HepG2 (cell line): ENCODE measurements around the gene DTD2. TPM values are rescaled to one million over a fixed set of nuclear protein-coding genes. Genes with fewer than 3 reads are reported as not detected.
A peak's percentile ranks its signal among the peaks of the same experiment; 100 is the strongest.

Experiments used
- ATAC-seq: fragments of 200-7000 bp; cut with Tn5 transposase; 3 replicates; pipeline ENCODE4 v1.9.1; 2020; ENCODE audit warnings: mild to moderate bottlenecking, moderate library complexity
- BruUV-seq: library from RNA; stranded (reverse); fragments of 400-500 nt; replicated peaks from 2 replicates; lab custom pipeline; 2021; lab: Mats Ljungman, UMichigan
- CTCF ChIA-PET: fragments of 300-600 bp; formaldehyde crosslinking; extraction: SDS; loops from one replicate; lab custom pipeline; 2021; ENCODE audit warnings: low total read pairs, inconsistent platforms, low intra/inter-chr PET ratio; lab: Yijun Ruan, JAX
- POLR2A ChIA-PET: fragments of 350-600 bp; sonication (Branson Sonifier 250); formaldehyde crosslinking; loops from one replicate; lab custom pipeline; 2020; ENCODE audit warnings: antibody characterized with exemption, inconsistent platforms; lab: Yijun Ruan, JAX
- DNase-seq: peaks from one replicate; pipeline ENCODE4 v3.0.0-alpha.2; 2015; ENCODE audit warnings: low spot score
- FAIRE-seq: peaks from 3 replicates; lab custom pipeline; 2011; peaks lifted over from hg19 to GRCh38; lab: Jason Lieb, UNC
- H2AFZ ChIP-seq: one replicate; pipeline ENCODE4 v1.6.1; 2011; ENCODE audit warnings: low read length, inconsistent platforms
- H3K27ac ChIP-seq: fragments of 300-600 bp; 3 replicates; pipeline ENCODE4 v1.8.0; 2011; ENCODE audit warnings: mixed run types, mild to moderate bottlenecking, mixed read lengths, low read length, inconsistent platforms; ENCODE audit not compliant: insufficient read depth; ENCODE audit errors: extremely low read length
- H3K27me3 ChIP-seq, 2 experiments: fragments of 200-600 bp in 1 of 2; 2 replicates in 1 of 2; 3 replicates in 1 of 2; pipeline versions ENCODE4 v1.6.0 to v1.8.0; 2011; ENCODE audit warnings: low read length in 2 of 2, mild to moderate bottlenecking in 2 of 2, moderate library complexity in 2 of 2, inconsistent platforms in 1 of 2; ENCODE audit not compliant: insufficient read depth in 2 of 2, control insufficient read depth in 1 of 2
- H3K36me3 ChIP-seq, 2 experiments: fragments of 200-600 bp in 1 of 2; replicated peaks in 1 of 2; 2 replicates in 1 of 2; 3 replicates in 1 of 2; pipeline versions ENCODE4 v1.5.1 to v1.8.0; 2011; ENCODE audit warnings: low read length in 2 of 2, inconsistent platforms in 1 of 2; ENCODE audit not compliant: insufficient read depth in 2 of 2, control insufficient read depth in 1 of 2
- H3K4me1 ChIP-seq: 2 replicates; pipeline ENCODE4 v1.5.1; 2012; ENCODE audit warnings: low read length, inconsistent platforms; ENCODE audit not compliant: insufficient read depth
- H3K4me2 ChIP-seq: 2 replicates; pipeline ENCODE4 v1.6.0; 2011; ENCODE audit warnings: low read depth, low read length, inconsistent platforms
- H3K4me3 ChIP-seq, 3 experiments: fragments of 200-600 bp in 1 of 3; sonication (generic), shearing (Covaris generic) in 1 of 3; replicated peaks in 1 of 3; 2 replicates each; pipeline ENCODE4 v1.5.1; 2011 to 2016; ENCODE audit warnings: low read length in 3 of 3, inconsistent platforms in 2 of 3, low read depth in 2 of 3, mild to moderate bottlenecking in 2 of 3, control low read depth in 1 of 3, mixed read lengths in 1 of 3; ENCODE audit not compliant: insufficient read depth in 1 of 3
- H3K79me2 ChIP-seq: one replicate; pipeline ENCODE4 v1.6.1; 2011; ENCODE audit warnings: low read length, inconsistent platforms; ENCODE audit not compliant: insufficient read depth
- H3K9ac ChIP-seq: 2 replicates; pipeline ENCODE4 v1.6.0; 2011; ENCODE audit warnings: mild to moderate bottlenecking, low read depth, low read length, inconsistent platforms; ENCODE audit not compliant: insufficient read depth
- H3K9me3 ChIP-seq: 2 replicates; pipeline ENCODE4 v1.5.1; 2012; ENCODE audit warnings: mild to moderate bottlenecking, low read length
- H4K20me1 ChIP-seq: 2 replicates; pipeline ENCODE4 v1.6.0; 2011; ENCODE audit warnings: inconsistent platforms, mild to moderate bottlenecking, low read length, moderate library complexity; ENCODE audit not compliant: insufficient read depth
- BCL6 ChIP-seq: IDR thresholded peaks from 2 replicates; pipeline ENCODE4 v1.6.1; 2016; ENCODE audit warnings: missing genetic modification reagents, missing compliant biosample characterization
- CEBPB ChIP-seq: IDR thresholded peaks from 2 replicates; pipeline ENCODE4 v1.6.1; 2011; ENCODE audit warnings: low read depth, low read length, improper control_type of control experiment, borderline replicate concordance
- CEBPG ChIP-seq: IDR thresholded peaks from 2 replicates; pipeline ENCODE4 v1.6.1; 2016
- FOSL2 ChIP-seq: sonication (generic); formaldehyde crosslinking; IDR thresholded peaks from 2 replicates; pipeline ENCODE4 v1.4.0; 2020; ENCODE audit warnings: missing genetic modification reagents
- KDM2A ChIP-seq: sonication (generic); formaldehyde crosslinking; IDR thresholded peaks from 2 replicates; pipeline ENCODE4 v1.4.0; 2020; ENCODE audit warnings: low read depth, missing genetic modification reagents, borderline replicate concordance
- MAFK ChIP-seq, 2 experiments: IDR thresholded peaks in 1 of 2; conservative IDR thresholded peaks in 1 of 2; 2 replicates each; pipeline ENCODE4 v1.6.1; 2011; ENCODE audit warnings: improper control_type of control experiment in 2 of 2, low read length in 2 of 2
- SMARCC2 ChIP-seq: fragments of 450-650 bp; IDR thresholded peaks from 2 replicates; pipeline ENCODE4 v1.6.1; 2017; ENCODE audit warnings: antibody characterized with exemption, mild to moderate bottlenecking
- THAP11 ChIP-seq: IDR thresholded peaks from 2 replicates; pipeline ENCODE4 v1.6.1; 2016; ENCODE audit warnings: missing biosample characterization, missing genetic modification reagents
- ZFP82 ChIP-seq: sonication (generic); formaldehyde crosslinking; IDR thresholded peaks from 2 replicates; pipeline ENCODE4 v1.5.1; 2020; ENCODE audit warnings: mild to moderate bottlenecking, missing genetic modification reagents, borderline replicate concordance
- ZNF180 ChIP-seq: sonication (generic); formaldehyde crosslinking; IDR thresholded peaks from 2 replicates; pipeline ENCODE4 v1.4.0; 2020; ENCODE audit warnings: low read depth, missing genetic modification reagents, borderline replicate concordance
- ZNF3 ChIP-seq: IDR thresholded peaks from 2 replicates; pipeline ENCODE4 v1.7.0; 2017; ENCODE audit warnings: inconsistent platforms
- ZNF431 ChIP-seq: sonication (generic); formaldehyde crosslinking; IDR thresholded peaks from 2 replicates; pipeline ENCODE4 v1.9.0; 2022; ENCODE audit warnings: missing genetic modification reagents, low read depth, mild to moderate bottlenecking, borderline replicate concordance
- ZNF7 ChIP-seq: IDR thresholded peaks from 2 replicates; pipeline ENCODE4 v1.6.1; 2016; ENCODE audit warnings: missing biosample characterization, missing genetic modification reagents
- WGBS: methylation state at CpG from one replicate; pipeline ENCODE4 v1.1.6; 2017; ENCODE audit warnings: low lambda C conversion rate; 5-methylcytosine and 5-hydroxymethylcytosine counted together
- in situ Hi-C: cut with HindIII; loops from 2 replicates; pipeline ENCODE4 v1.10.0; 2017; ENCODE audit warnings: low pct_unique_long_range_greater_than_20kb; ENCODE audit not compliant: extremely low pct_ligation_motif_present
- intact Hi-C: fragments of 100-400 bp; cut with micrococcal nuclease; formaldehyde crosslinking; loops from one replicate; pipeline ENCODE4 v1.10.0; 2022; ENCODE audit not compliant: unreplicated experiment
- polyA plus RNA-seq, 8 experiments: library from polyadenylated mRNA; depleted of rRNA in 3 of 8; stranded (reverse) in 7 of 8; unstranded in 1 of 8; fragments of >200 nt; fragmentation: Illumina TruSeq in 4 of 8; extraction: Trizol in 4 of 8; gene quantifications; 2 replicates each; pipeline versions ENCODE4 v1.2.1 to v1.2.3, GENCODE V29; 2011 to 2016; ENCODE audit warnings: low read depth in 4 of 8, missing spikeins in 1 of 8, mixed read lengths in 1 of 8; ENCODE audit not compliant: insufficient read depth in 1 of 8
- total RNA-seq, 5 experiments: library from RNA; depleted of rRNA; stranded (reverse); fragments of >200 nt; fragmentation: Illumina TruSeq; extraction: Trizol; gene quantifications; 2 replicates each; pipeline ENCODE4 v1.2.3, GENCODE V29; 2016; ENCODE audit warnings: low read depth in 1 of 5
- TF ChIP-seq, protein P1 (sequence below): sonication (generic); formaldehyde crosslinking; IDR thresholded peaks from 2 replicates; pipeline ENCODE4 v1.8.1; 2022; ENCODE audit warnings: mild to moderate bottlenecking, missing genetic modification reagents
- TF ChIP-seq, protein P2 (sequence below), 2 experiments: fragments of 450-650 bp in 1 of 2; sonication (generic) in 1 of 2; formaldehyde crosslinking; IDR thresholded peaks; 2 replicates each; pipeline versions ENCODE4 v1.5.0 to v1.8.0; 2020 to 2022; ENCODE audit warnings: mild to moderate bottlenecking in 1 of 2, missing genetic modification reagents in 1 of 2

DTD2 gene
- total and polyA plus RNA-seq, 2 of the 13 experiments (the other 11 are each of a cell fraction or from before 2014, with no cell fraction given), result 22.3 to 49.8 TPM

DNA sequence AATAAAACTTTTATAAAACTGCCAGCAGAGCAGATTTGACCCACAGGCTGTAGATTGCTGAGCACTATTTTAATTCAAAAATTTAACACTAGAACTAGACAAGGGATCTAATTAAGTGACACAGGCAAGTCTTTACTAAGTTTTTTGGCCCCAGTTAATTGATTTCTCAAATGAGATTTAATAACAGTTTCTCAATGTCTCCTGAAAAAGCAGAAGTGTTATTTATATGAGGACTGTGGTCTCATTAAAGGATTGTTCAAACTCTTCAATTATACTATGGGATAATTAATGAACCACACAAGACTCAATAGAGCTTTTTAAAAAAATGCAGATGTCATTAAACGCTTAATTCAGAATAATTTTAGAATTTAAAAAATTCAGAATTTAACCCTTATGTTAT is 38.9 kb downstream of the DTD2 start:
- TF ChIP-seq SMARCC2 (peak; percentile 4; the same call in 1 of the 2 replicates), KDM2A (CRISPR knock-in tag) (no peak), ZFP82 (0 out of 2 replicates have a peak, but pooled peaks have one; percentile 42), MAFK (conservative IDR thresholded peaks at IDR 0.05 in 1 of 2, IDR thresholded peaks at IDR 0.05 in 1 of 2; ENCODE audit: low read length in 2 of 2) (peak in 1 of 2 experiments; percentile 47; a peak in 1 of 4 replicates)
- TF ChIP-seq, all 625 proteins: peak for 3
- DNase-seq, result no peak
- intact Hi-C loops, result no loop called here
- POLR2A ChIA-PET, result interaction anchor here (2.5 to 4.9 kb wide), 2 partner anchors 23 to 39 kb away, joined by 42 to 181 read pairs; partner anchors contain the start of gene DTD2
- CTCF ChIA-PET, result interaction anchor here (1.7 kb wide), 1 partner anchor 32 kb away, joined by 4 read pairs; no protein-coding TSS in a partner anchor
- 62% methylated on average over 1 of the region's 1 CpG for WGBS
- peaks cover 45% of the 10 kb centered on the region for H3K4me1 ChIP-seq
- BruUV-seq, result no TSS peak
- no peak for FAIRE-seq
- peaks cover 53% of the 10 kb centered on the region for H3K79me2 ChIP-seq
- no peak overlapping the region for H3K27ac ChIP-seq
- H2AFZ ChIP-seq, result no peak overlapping the region
- in situ Hi-C loops, result no loop called here
- H3K4me3 ChIP-seq, result peak overlapping the region in 1 of 3 experiments; percentile 85; a peak in 2 of 6 replicates
- peak overlapping the region; percentile 78 for H3K4me2 ChIP-seq
- H3K27me3 ChIP-seq, result no peaks in the 10 kb centered on the region; a peak in 1 of 5 replicates
- no peaks in the 10 kb centered on the region for H3K9me3 ChIP-seq
- H3K36me3 ChIP-seq, result no peaks in the 10 kb centered on the region
- H3K9ac ChIP-seq, result peak overlapping the region; percentile 9; the same call in 1 of the 2 replicates
- no peak for ATAC-seq
- H4K20me1 ChIP-seq, result no peaks in the 10 kb centered on the region

DNA sequence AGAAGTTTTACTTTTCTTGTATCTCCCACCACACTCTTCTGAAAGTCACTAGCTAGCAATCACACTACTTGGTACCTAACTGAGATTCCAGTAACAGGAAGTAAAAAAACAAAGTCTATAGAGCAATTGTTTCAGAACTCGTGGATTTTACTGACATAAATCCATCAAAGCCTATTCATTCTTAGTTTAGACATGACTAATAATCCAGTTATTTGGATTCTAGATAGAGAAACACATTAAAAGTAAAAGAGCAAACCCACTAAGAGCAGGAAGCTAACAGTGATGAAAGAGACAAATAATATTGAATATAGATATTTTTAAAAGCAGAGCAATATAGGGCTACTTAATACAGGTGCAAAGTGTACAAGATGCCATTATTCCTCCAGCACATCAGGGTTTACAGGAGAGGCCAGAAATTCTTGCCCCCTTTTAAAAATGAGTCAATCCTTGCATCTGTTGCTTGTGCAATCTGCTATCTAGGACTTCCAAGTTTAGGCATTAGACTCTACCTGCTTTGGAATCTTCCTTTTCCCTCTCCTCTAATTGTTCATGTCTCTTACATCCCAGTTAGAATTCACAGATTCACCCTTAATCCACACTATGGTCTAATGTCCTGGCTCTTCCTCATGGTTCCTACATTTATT is 43.0 kb downstream of the DTD2 start:
- in situ Hi-C loops (no loop called here), intact Hi-C loops (no loop called here)
- DNase-seq (peak; percentile 49), ATAC-seq (no peak; the same call in 2 of the 3 replicates), FAIRE-seq (no peak)
- no TSS peak for BruUV-seq
- H3K4me2 ChIP-seq, result 0 out of 2 replicates have a peak overlapping the region, but pooled peaks have one; percentile 9
- no peak overlapping the region for H3K4me3 ChIP-seq
- H3K9me3 ChIP-seq, result no peaks in the 10 kb centered on the region
- H2AFZ ChIP-seq, result no peak overlapping the region
- H3K4me1 ChIP-seq, result peaks cover 34% of the 10 kb centered on the region
- ChIA-PET POLR2A (interaction anchor here (1.0 to 1.1 kb wide), 2 partner anchors 43 to 388 kb away, joined by 3 to 4 read pairs; partner anchors contain the start of gene DTD2), CTCF (no interaction called here)
- H3K9ac ChIP-seq, result no peak overlapping the region
- TF ChIP-seq ZNF180 (CRISPR knock-in tag) (no peak), FOSL2 (CRISPR knock-in tag) (peak; percentile 37; the same call in 1 of the 2 replicates), CEBPB (peak; percentile 59; the same call in 1 of the 2 replicates), BCL6 (CRISPR knock-in tag) (peak; percentile 33; the same call in 1 of the 2 replicates), ZNF3 (CRISPR knock-in tag) (no peak), ZNF7 (CRISPR knock-in tag) (0 out of 2 replicates have a peak, but pooled peaks have one; percentile 37), CEBPG (CRISPR knock-in tag) (peak; percentile 67), THAP11 (0 out of 2 replicates have a peak, but pooled peaks have one; percentile 10), ZNF431 (CRISPR knock-in tag) (no peak)
- TF ChIP-seq, protein P1, sequence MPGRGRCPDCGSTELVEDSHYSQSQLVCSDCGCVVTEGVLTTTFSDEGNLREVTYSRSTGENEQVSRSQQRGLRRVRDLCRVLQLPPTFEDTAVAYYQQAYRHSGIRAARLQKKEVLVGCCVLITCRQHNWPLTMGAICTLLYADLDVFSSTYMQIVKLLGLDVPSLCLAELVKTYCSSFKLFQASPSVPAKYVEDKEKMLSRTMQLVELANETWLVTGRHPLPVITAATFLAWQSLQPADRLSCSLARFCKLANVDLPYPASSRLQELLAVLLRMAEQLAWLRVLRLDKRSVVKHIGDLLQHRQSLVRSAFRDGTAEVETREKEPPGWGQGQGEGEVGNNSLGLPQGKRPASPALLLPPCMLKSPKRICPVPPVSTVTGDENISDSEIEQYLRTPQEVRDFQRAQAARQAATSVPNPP (CRISPR knock-in tag), result 0 out of 2 replicates have a peak, but pooled peaks have one; percentile 38
- TF ChIP-seq, protein P2, sequence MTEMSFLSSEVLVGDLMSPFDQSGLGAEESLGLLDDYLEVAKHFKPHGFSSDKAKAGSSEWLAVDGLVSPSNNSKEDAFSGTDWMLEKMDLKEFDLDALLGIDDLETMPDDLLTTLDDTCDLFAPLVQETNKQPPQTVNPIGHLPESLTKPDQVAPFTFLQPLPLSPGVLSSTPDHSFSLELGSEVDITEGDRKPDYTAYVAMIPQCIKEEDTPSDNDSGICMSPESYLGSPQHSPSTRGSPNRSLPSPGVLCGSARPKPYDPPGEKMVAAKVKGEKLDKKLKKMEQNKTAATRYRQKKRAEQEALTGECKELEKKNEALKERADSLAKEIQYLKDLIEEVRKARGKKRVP (CRISPR knock-in tag; IDR thresholded peaks at IDR 0.05), result peak in 1 of 2 experiments; percentile 31; a peak in 1 of 4 replicates
- H4K20me1 ChIP-seq, result no peaks in the 10 kb centered on the region
- H3K27me3 ChIP-seq, result no peaks in the 10 kb centered on the region; a peak in 1 of 5 replicates
- H3K27ac ChIP-seq, result no peak overlapping the region
- H3K79me2 ChIP-seq, result peaks cover 82% of the 10 kb centered on the region
- no peaks in the 10 kb centered on the region for H3K36me3 ChIP-seq
- 33% methylated on average over 1 of the region's 1 CpG for WGBS
